HL-60 (cell line): ENCODE data around the gene MBD5.

Experiments
- DNase-seq, 2 experiments: peaks; one replicate each; pipeline ENCODE4 v3.0.0-alpha.2; 2010 to 2020; ENCODE audit warnings: low read depth in 1 of 2, low spot score in 1 of 2
- H3K27ac ChIP-seq: fragments of 250-450 bp; sonication (Bioruptor Pico); replicated peaks from 2 replicates; pipeline ENCODE4 v1.5.1; 2020; ENCODE audit warnings: mild to moderate bottlenecking, moderate library complexity
- H3K27me3 ChIP-seq: fragments of 250-450 bp; sonication (Bioruptor Pico); 2 replicates; pipeline ENCODE4 v1.5.1; 2021; ENCODE audit warnings: mild to moderate bottlenecking, moderate library complexity; ENCODE audit not compliant: insufficient read depth, poor library complexity, severe bottlenecking
- H3K4me3 ChIP-seq: replicated peaks from 2 replicates; pipeline ENCODE4 v1.5.1; 2011; ENCODE audit warnings: mild to moderate bottlenecking, control low read depth, low read length; ENCODE audit not compliant: insufficient read depth
- CTCF ChIP-seq: IDR thresholded peaks from one replicate; pipeline ENCODE4 v1.5.1; 2011; ENCODE audit warnings: low read length, control low read depth, inconsistent platforms; ENCODE audit not compliant: insufficient read depth
- GABPA ChIP-seq: IDR thresholded peaks from 2 replicates; pipeline ENCODE4 v1.6.1; 2012; ENCODE audit warnings: low read depth
- POLR2AphosphoS5 ChIP-seq: IDR thresholded peaks from 2 replicates; pipeline ENCODE4 v1.6.1; 2012; ENCODE audit warnings: low read depth
- REST ChIP-seq: IDR thresholded peaks from 2 replicates; pipeline ENCODE4 v1.6.1; 2012; ENCODE audit warnings: low read depth; ENCODE audit not compliant: insufficient replicate concordance
- SPI1 ChIP-seq: IDR thresholded peaks from 2 replicates; pipeline ENCODE4 v1.6.1; 2012; ENCODE audit warnings: low read depth, mild to moderate bottlenecking, borderline replicate concordance

MBD5 gene

GRCh38 chr2:148209603-148210002 is 188.7 kb downstream of the MBD5 start:
- peak in 1 of 2 experiments; percentile 14 for DNase-seq
- no peak for TF ChIP-seq SPI1
- TF ChIP-seq POLR2AphosphoS5: no peak
- no peak for TF ChIP-seq GABPA
- TF ChIP-seq REST: no peak
- no peak for TF ChIP-seq CTCF
- Histone ChIP-seq H3K4me3 (no peak overlapping the region), H3K27ac (no peak overlapping the region), H3K27me3 (no peaks in the 10 kb centered on the region)

GRCh38 chr2:148218326-148219075 is 197.6 kb downstream of the MBD5 start:
- no peaks in the 10 kb centered on the region for H3K27me3 ChIP-seq
- no peak overlapping the region for H3K27ac ChIP-seq
- no peak for DNase-seq
- H3K4me3 ChIP-seq: no peak overlapping the region
- no peak for TF ChIP-seq GABPA
- no peak for TF ChIP-seq POLR2AphosphoS5
- no peak for TF ChIP-seq SPI1
- no peak for TF ChIP-seq REST
- no peak for TF ChIP-seq CTCF

- no peak overlapping the region for H3K27ac ChIP-seq
- no peak overlapping the region for H3K4me3 ChIP-seq
Measured at GRCh38 chr2:148221166-148221565, 200.3 kb downstream of the MBD5 start.

More at GRCh38 chr2:148221166-148221565, 200.3 kb downstream of the MBD5 start:
- DNase-seq: peak in 1 of 2 experiments; percentile 26
- H3K27me3 ChIP-seq: no peaks in the 10 kb centered on the region
- no peak for TF ChIP-seq GABPA
- TF ChIP-seq CTCF: no peak
- peak; percentile 63; the same call in 1 of the 2 replicates for TF ChIP-seq SPI1
- TF ChIP-seq POLR2AphosphoS5: no peak
